A673 (cell line): ENCODE results near the gene MMP27. TPM values are rescaled to one million over a fixed set of nuclear protein-coding genes. Genes with fewer than 3 reads are reported as not detected.
"Not testable (repeated sequence)": the region's sequence is repeated elsewhere in the genome, so short reads cannot be mapped to it uniquely, and the experiment has no call there.

Source experiments
- BruUV-seq: library from RNA; stranded (reverse); fragments of 400-500 nt; replicated peaks from 2 replicates; lab custom pipeline; 2021; lab: Mats Ljungman, UMichigan
- CTCF ChIA-PET: fragments of 300-600 bp; sonication (Branson Sonifier 250); formaldehyde crosslinking; loops from one replicate; lab custom pipeline; 2022; ENCODE audit warnings: antibody characterized with exemption; lab: Charles Lee
- POLR2A ChIA-PET: fragments of 300-600 bp; sonication (Branson Sonifier 250); formaldehyde crosslinking; loops from one replicate; lab custom pipeline; 2022; ENCODE audit warnings: antibody characterized with exemption; ENCODE audit not compliant: low non-redundant PET; lab: Charles Lee
- DNase-seq: peaks from one replicate; pipeline ENCODE4 v3.0.0-alpha.2; 2015; ENCODE audit warnings: low spot score
- H3K27ac ChIP-seq: fragments of 200-600 bp; sonication (generic); 2 replicates; pipeline ENCODE4 v1.5.1; 2016; ENCODE audit warnings: mixed run types, low read depth, mild to moderate bottlenecking, mixed read lengths, antibody characterized with exemption, low read length; ENCODE audit not compliant: poor library complexity, severe bottlenecking
- H3K27me3 ChIP-seq: fragments of 200-600 bp; sonication (generic); replicated peaks from 2 replicates; pipeline ENCODE4 v1.6.1; 2017; ENCODE audit warnings: mixed run types, low read depth, mild to moderate bottlenecking, mixed read lengths, antibody characterized with exemption, low read length; ENCODE audit not compliant: insufficient read depth, poor library complexity
- H3K36me3 ChIP-seq: fragments of 200-600 bp; sonication (generic); 2 replicates; pipeline ENCODE4 v1.6.1; 2016; ENCODE audit warnings: mixed run types, mild to moderate bottlenecking, mixed read lengths, antibody characterized with exemption, low read length; ENCODE audit not compliant: insufficient read depth, poor library complexity, severe bottlenecking
- H3K4me1 ChIP-seq: fragments of 200-600 bp; sonication (generic); 2 replicates; pipeline ENCODE4 v1.6.1; 2017; ENCODE audit warnings: mixed run types, mild to moderate bottlenecking, mixed read lengths, antibody characterized with exemption, low read length; ENCODE audit not compliant: insufficient read depth, poor library complexity, severe bottlenecking
- H3K4me3 ChIP-seq: fragments of 200-600 bp; sonication (generic); 2 replicates; pipeline ENCODE4 v1.5.1; 2016; ENCODE audit warnings: low read depth, mixed run types, mild to moderate bottlenecking, mixed read lengths, low read length; ENCODE audit not compliant: poor library complexity, severe bottlenecking
- H3K9me3 ChIP-seq: fragments of 200-600 bp; sonication (generic); 2 replicates; pipeline ENCODE4 v1.6.1; 2016; ENCODE audit warnings: mixed run types, low read depth, mild to moderate bottlenecking, mixed read lengths, antibody characterized with exemption, low read length; ENCODE audit not compliant: poor library complexity, severe bottlenecking
- CTCF ChIP-seq: fragments of 300-800, 200-600 bp; sonication (generic); conservative IDR thresholded peaks from 2 replicates; pipeline ENCODE4 v1.5.1; 2017; ENCODE audit warnings: low read depth, mild to moderate bottlenecking, antibody characterized with exemption, low read length, moderate library complexity, mixed read lengths
- EZH2 ChIP-seq: fragments of 200-600 bp; sonication (generic); IDR thresholded peaks from 2 replicates; pipeline ENCODE4 v1.6.1; 2017; ENCODE audit warnings: borderline replicate concordance, low read depth, mild to moderate bottlenecking, mixed read lengths, antibody characterized with exemption, low read length; ENCODE audit not compliant: poor library complexity, severe bottlenecking
- intact Hi-C: fragments of 100-400 bp; cut with micrococcal nuclease; formaldehyde crosslinking; loops from one replicate; pipeline ENCODE4 v1.10.0; 2022; ENCODE audit not compliant: unreplicated experiment
- total RNA-seq: library from RNA; stranded (reverse); gene quantifications from 2 replicates; pipeline ENCODE4 v1.2.3, GENCODE V29; 2021

The MMP27 gene
- total RNA-seq, 1 experiment from 2014 or later: not detected

- ChIA-PET POLR2A (no interaction called here), CTCF (no interaction called here)
- peak; percentile 82 for DNase-seq
- Histone ChIP-seq H3K4me3 (no peak overlapping the region), H3K27me3 (no peaks in the 10 kb centered on the region), H3K9me3 (peaks cover 3% of the 10 kb centered on the region), H3K27ac (no peak overlapping the region), H3K36me3 (no peaks in the 10 kb centered on the region), H3K4me1 (no peaks in the 10 kb centered on the region)
- intact Hi-C loops: loop anchor here (1.0 to 2.0 kb wide), 2 partner anchors 208 to 321 kb away; no protein-coding TSS in a partner anchor
- BruUV-seq: no TSS peak
- peak; percentile 95 for TF ChIP-seq CTCF
- no peak for TF ChIP-seq EZH2
Measured at GRCh38 chr11:102733232-102733875, 27.8 kb upstream of the MMP27 start.

GRCh38 chr11:102730944-102731343, 25.4 kb upstream of the MMP27 start:
- CTCF ChIA-PET, H3K4me1 ChIP-seq, intact Hi-C loops, H3K4me3 ChIP-seq, BruUV-seq, H3K9me3 ChIP-seq, H3K36me3 ChIP-seq, DNase-seq, POLR2A ChIA-PET, H3K27ac ChIP-seq, H3K27me3 ChIP-seq: not testable (repeated sequence)

- H3K36me3 ChIP-seq: no peaks in the 10 kb centered on the region
Measured at GRCh38 chr11:102729849-102730815, 24.6 kb upstream of the MMP27 start.

More at GRCh38 chr11:102729849-102730815, 24.6 kb upstream of the MMP27 start:
- no peaks in the 10 kb centered on the region for H3K27me3 ChIP-seq
- ChIA-PET POLR2A (no interaction called here), CTCF (no interaction called here)
- DNase-seq: peak; percentile 60
- H3K4me3 ChIP-seq: no peak overlapping the region
- H3K27ac ChIP-seq: no peak overlapping the region
- no peak for TF ChIP-seq EZH2
- no peak for TF ChIP-seq CTCF
- no TSS peak for BruUV-seq
- no peaks in the 10 kb centered on the region for H3K9me3 ChIP-seq
- H3K4me1 ChIP-seq: no peaks in the 10 kb centered on the region
- intact Hi-C loops: no loop called here
